Measurements from ENCODE around the gene SHF. TPM values are rescaled to one million over a fixed set of nuclear protein-coding genes. Genes with fewer than 3 reads are reported as not detected.

The SHF gene
- total RNA-seq, 1 experiment from 2014 or later = 42.9 TPM

DNA sequence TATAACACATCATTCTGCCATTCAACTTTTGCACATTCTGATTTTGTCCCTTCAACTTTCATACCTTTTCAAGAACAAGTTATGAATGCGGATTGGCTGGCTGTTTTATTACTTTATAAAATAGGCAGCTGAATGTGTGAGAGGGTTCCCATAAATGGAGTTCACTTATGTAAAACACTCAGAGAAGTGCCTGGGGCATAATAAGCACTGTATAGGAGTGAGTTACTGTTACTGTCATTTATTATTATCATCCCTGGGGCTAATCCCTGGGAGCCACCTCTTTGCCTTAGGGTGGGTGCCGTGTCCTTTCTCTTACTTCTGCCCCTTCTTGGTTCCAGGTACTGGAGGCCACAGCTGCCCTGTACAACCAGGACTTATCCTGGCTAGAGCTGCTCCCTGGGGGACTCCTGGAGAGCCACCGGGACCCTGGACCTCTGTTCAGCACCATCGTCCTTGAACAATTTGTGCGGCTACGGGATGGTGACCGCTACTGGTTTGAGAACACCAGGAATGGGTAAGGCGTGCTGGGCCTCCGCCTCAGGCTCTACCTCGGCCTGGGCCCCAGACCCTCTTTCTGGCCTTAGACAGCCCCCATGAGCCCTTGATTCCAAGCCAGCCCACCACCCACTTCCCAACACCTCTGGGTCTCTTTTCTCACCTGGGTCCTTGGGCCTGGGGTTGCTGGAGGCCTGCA lies 47.1 kb downstream of the SHF start:
- no TSS peak for BruUV-seq (replicated peaks)
- TF ChIP-seq CTCF (conservative IDR thresholded peaks at IDR 0.05; ENCODE audit: low read depth, low read length) (no peak), EZH2 (IDR thresholded peaks at IDR 0.05; ENCODE audit: borderline replicate concordance, low read depth, low read length, poor library complexity, severe bottlenecking) (no peak)
- H3K4me3 ChIP-seq (ENCODE audit: low read depth, low read length, poor library complexity, severe bottlenecking) = no peak overlapping the region
- H3K36me3 ChIP-seq (ENCODE audit: insufficient read depth, low read length, poor library complexity, severe bottlenecking) = no peaks in the 10 kb centered on the region
- no peak overlapping the region for H3K27ac ChIP-seq (ENCODE audit: low read depth, low read length, poor library complexity, severe bottlenecking)
- DNase-seq (ENCODE audit: low spot score) = no peak
- CTCF ChIA-PET = interaction anchor here (0.5 kb wide), 1 partner anchor 548 kb away, joined by 3 read pairs; no protein-coding TSS in a partner anchor
- POLR2A ChIA-PET (ENCODE audit: low non-redundant PET) = no interaction called here
- no peaks in the 10 kb centered on the region for H3K27me3 ChIP-seq (replicated peaks; ENCODE audit: insufficient read depth, low read depth, low read length, poor library complexity)
- intact Hi-C loops (cut with micrococcal nuclease; ENCODE audit: unreplicated experiment) = no loop called here
- H3K4me1 ChIP-seq (ENCODE audit: insufficient read depth, low read length, poor library complexity, severe bottlenecking) = no peaks in the 10 kb centered on the region
- no peaks in the 10 kb centered on the region for H3K9me3 ChIP-seq (ENCODE audit: low read depth, low read length, poor library complexity, severe bottlenecking)

DNA sequence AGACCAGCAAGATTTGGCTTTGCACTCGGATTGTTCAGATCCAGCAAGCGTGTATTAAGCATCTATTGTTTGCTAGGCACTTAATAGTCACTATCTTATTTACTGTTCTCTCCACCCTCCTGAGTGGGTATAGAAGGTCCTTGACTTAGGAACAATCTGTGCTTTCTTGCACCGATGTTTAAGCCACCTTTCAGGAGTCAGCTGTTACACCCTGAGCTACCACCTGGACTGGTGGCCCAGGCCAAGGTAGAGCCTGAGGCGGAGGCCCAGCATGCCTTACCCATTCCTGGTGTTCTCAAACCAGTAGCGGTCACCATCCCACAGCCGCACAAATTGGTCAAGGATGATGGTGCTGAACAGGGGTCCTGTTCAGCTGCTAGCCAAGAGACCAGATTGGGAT lies 48.0 kb downstream of the SHF start:
- DNase-seq (ENCODE audit: low spot score) = no peak
- TF ChIP-seq EZH2 (IDR thresholded peaks at IDR 0.05; ENCODE audit: borderline replicate concordance, low read depth, low read length, poor library complexity, severe bottlenecking) (no peak), CTCF (conservative IDR thresholded peaks at IDR 0.05; ENCODE audit: low read depth, low read length) (no peak)
- CTCF ChIA-PET = no interaction called here
- no peaks in the 10 kb centered on the region for H3K36me3 ChIP-seq (ENCODE audit: insufficient read depth, low read length, poor library complexity, severe bottlenecking)
- POLR2A ChIA-PET (ENCODE audit: low non-redundant PET) = no interaction called here
- H3K27me3 ChIP-seq (replicated peaks; ENCODE audit: insufficient read depth, low read depth, low read length, poor library complexity) = no peaks in the 10 kb centered on the region
- H3K4me1 ChIP-seq (ENCODE audit: insufficient read depth, low read length, poor library complexity, severe bottlenecking) = no peaks in the 10 kb centered on the region
- no peak overlapping the region for H3K27ac ChIP-seq (ENCODE audit: low read depth, low read length, poor library complexity, severe bottlenecking)
- no TSS peak for BruUV-seq (replicated peaks)
- no peak overlapping the region for H3K4me3 ChIP-seq (ENCODE audit: low read depth, low read length, poor library complexity, severe bottlenecking)
- no peaks in the 10 kb centered on the region for H3K9me3 ChIP-seq (ENCODE audit: low read depth, low read length, poor library complexity, severe bottlenecking)
- intact Hi-C loops (cut with micrococcal nuclease; ENCODE audit: unreplicated experiment) = no loop called here

DNA sequence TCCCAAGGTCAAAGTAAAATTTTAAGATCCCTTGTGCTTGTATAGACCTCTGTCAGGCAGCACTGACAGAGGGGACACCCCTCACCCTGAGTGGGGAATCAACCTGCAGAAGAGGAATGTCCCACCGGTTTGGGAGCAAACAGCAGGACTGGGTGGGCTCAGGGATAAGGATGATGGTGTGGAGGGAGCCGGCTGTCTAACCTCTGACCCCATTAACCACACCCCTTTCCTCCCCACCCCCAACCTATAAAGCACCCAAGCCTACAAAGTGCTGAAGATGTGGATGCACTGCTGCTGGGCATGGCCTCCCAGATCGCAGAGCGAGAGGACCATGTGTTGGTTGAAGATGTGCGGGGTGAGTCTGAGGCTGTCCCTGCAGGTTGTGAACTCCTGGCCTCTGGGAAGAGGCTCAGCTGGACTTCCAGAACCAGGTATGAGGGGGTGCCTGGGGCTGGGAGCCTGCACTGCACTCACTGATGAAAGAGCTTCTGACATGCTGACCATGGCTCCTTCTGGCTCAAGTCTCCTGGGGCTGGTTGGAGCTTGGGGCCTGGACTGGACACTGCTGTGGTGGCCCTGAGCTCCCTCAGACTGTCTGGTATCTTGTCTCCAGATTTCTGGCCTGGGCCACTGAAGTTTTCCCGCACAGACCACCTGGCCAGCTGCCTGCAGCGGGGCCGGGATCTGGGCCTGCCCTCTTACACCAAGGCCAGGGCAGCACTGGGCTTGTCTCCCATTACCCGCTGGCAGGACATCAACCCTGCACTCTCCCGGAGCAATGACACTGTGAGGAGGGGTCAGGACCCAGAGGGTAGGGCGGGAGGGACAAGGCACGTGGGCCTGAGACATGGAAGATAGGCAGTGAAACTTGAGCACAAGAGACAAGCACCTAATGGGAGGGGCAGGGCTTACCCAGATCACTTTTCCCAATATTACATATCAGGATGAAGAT lies 48.7 kb downstream of the SHF start:
- intact Hi-C loops (cut with micrococcal nuclease; ENCODE audit: unreplicated experiment) = no loop called here
- no peak for DNase-seq (ENCODE audit: low spot score)
- H3K36me3 ChIP-seq (ENCODE audit: insufficient read depth, low read length, poor library complexity, severe bottlenecking) = no peaks in the 10 kb centered on the region
- no peak overlapping the region for H3K27ac ChIP-seq (ENCODE audit: low read depth, low read length, poor library complexity, severe bottlenecking)
- BruUV-seq (replicated peaks) = no TSS peak
- H3K4me3 ChIP-seq (ENCODE audit: low read depth, low read length, poor library complexity, severe bottlenecking) = no peak overlapping the region
- no peaks in the 10 kb centered on the region for H3K27me3 ChIP-seq (replicated peaks; ENCODE audit: insufficient read depth, low read depth, low read length, poor library complexity)
- POLR2A ChIA-PET (ENCODE audit: low non-redundant PET) = no interaction called here
- TF ChIP-seq EZH2 (IDR thresholded peaks at IDR 0.05; ENCODE audit: borderline replicate concordance, low read depth, low read length, poor library complexity, severe bottlenecking) (no peak), CTCF (conservative IDR thresholded peaks at IDR 0.05; ENCODE audit: low read depth, low read length) (no peak)
- CTCF ChIA-PET = no interaction called here
- no peaks in the 10 kb centered on the region for H3K9me3 ChIP-seq (ENCODE audit: low read depth, low read length, poor library complexity, severe bottlenecking)
- H3K4me1 ChIP-seq (ENCODE audit: insufficient read depth, low read length, poor library complexity, severe bottlenecking) = no peaks in the 10 kb centered on the region
